ES-I3 (cell line): ENCODE results near the gene LOX.
"Not testable (repeated sequence)": the region's sequence is repeated elsewhere in the genome, so short reads cannot be mapped to it uniquely, and the experiment has no call there.

Source experiments
- H3K36me3 ChIP-seq: 2 replicates; pipeline ENCODE4 v1.6.1; 2013; ENCODE audit warnings: mild to moderate bottlenecking, low read length, control low read depth, moderate library complexity; ENCODE audit not compliant: insufficient read depth
- H3K4me1 ChIP-seq: 2 replicates; pipeline ENCODE4 v1.6.1; 2013; ENCODE audit warnings: mild to moderate bottlenecking, control low read depth, low read length; ENCODE audit not compliant: insufficient read depth
- H3K9ac ChIP-seq: 2 replicates; pipeline ENCODE4 v1.6.1; 2013; ENCODE audit warnings: low read depth, mild to moderate bottlenecking, low read length, moderate library complexity
- H3K9me3 ChIP-seq: 2 replicates; pipeline ENCODE4 v1.6.1; 2013; ENCODE audit warnings: mild to moderate bottlenecking, low read length, moderate library complexity; ENCODE audit not compliant: control insufficient read depth, insufficient read depth

Gene LOX

DNA sequence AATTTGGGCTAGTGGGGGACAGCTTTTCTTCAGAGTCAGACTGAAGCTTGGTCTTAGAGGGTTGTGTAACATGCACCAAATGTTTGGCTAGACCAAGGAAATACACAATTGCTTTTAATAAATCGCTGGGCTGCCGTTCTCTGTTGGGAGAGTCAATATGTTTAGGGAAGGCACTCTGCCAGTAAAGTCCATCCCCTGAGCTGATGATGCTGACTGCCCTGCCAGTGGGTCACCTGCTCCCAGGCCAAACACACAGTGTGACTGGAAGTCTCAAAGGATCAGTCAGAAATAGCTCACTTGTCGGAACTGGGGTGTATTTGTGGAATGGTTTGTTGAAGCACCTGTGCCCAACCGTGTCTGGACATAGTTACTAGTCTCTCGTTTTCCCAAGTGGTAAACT lies 33.4 kb upstream of the LOX start:
- no peaks in the 10 kb centered on the region for H3K36me3 ChIP-seq
- no peaks in the 10 kb centered on the region for H3K4me1 ChIP-seq
- no peak overlapping the region for H3K9ac ChIP-seq
- H3K9me3 ChIP-seq = no peaks in the 10 kb centered on the region

DNA sequence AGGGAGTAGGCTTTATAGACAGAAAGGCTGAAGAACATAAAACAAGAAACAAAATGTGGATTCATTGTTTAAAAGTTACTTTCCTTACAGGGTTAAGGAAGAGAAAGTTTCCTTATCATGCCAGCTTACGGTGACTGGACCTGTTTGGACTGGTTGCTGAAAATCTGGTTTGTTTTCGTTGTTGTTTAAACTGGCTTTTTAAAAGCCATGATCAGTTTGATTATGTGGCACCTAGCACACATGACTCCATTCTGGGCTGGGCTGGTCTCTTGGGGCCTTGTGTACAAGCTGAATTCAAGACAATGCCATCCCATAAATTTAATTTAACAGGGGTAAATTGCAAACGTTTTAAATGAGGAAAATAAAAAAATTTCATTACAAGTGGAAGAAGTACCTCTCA lies 32.9 kb upstream of the LOX start:
- no peaks in the 10 kb centered on the region for H3K36me3 ChIP-seq
- H3K9me3 ChIP-seq = no peaks in the 10 kb centered on the region
- H3K4me1 ChIP-seq = no peaks in the 10 kb centered on the region
- H3K9ac ChIP-seq = no peak overlapping the region

DNA sequence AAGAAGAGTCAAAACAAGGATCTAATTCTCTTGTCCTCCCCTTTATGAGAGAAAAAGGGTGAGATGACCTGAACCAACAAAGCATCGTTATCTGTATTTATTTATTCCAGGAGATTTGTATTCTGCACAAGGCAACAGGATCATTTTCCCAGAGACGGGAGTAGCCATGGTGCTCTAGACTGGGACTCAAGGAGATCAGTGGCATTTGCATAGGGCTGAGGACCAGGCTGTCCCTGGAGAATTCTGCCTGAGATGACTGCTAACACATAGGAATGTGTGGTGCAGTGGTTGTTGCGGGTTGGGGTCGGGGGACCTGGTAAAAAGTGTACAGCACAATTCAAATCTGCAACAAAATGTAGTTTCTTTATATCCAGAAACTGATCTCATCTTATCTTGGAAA lies 29.0 kb upstream of the LOX start:
- H3K4me1 ChIP-seq = no peaks in the 10 kb centered on the region
- no peaks in the 10 kb centered on the region for H3K9me3 ChIP-seq
- H3K9ac ChIP-seq = no peak overlapping the region
- H3K36me3 ChIP-seq = no peaks in the 10 kb centered on the region

DNA sequence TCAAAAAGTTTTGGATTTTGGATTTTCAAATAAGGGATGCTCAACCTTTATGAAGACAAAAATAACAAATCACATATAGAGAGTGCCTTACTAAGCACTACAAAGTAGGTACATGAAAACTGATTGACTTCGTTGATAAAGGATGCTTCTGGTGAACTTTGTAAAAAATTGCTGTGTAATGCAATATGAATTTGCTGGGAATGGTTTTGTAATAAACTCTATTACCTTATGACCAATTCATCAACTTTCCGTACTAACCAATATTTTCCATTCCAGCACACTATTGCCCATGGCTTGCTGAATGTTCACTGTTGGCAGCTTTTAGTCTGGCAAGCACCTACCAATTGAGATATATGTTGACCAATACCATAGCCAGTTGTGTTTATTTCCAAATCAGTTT lies 27.9 kb upstream of the LOX start:
- Histone ChIP-seq H3K9ac (no peak overlapping the region), H3K36me3 (no peaks in the 10 kb centered on the region), H3K4me1 (no peaks in the 10 kb centered on the region; the same call in 1 of the 2 replicates), H3K9me3 (no peaks in the 10 kb centered on the region)

DNA sequence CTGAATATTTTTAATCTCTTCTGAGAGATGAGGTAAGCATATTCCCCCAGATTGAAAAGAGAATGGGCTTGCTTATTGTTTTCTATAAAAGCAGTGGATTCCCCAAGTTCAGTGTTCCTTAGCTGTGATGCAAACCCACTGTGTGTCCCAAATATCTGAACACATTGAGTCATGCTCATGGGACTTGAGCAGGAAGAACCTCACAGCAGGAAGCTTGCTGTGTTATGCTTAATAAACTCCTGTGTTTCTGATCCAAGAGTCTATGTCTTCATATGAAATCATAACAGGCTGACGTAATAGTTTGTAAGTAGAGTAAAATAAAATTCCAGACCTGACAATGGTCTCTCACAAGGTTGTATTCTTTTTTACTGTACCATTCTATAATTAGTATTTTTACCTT lies 24.8 kb upstream of the LOX start:
- H3K36me3 ChIP-seq = no peaks in the 10 kb centered on the region
- no peak overlapping the region for H3K9ac ChIP-seq
- no peaks in the 10 kb centered on the region; the same call in none of the 2 replicates for H3K4me1 ChIP-seq
- H3K9me3 ChIP-seq = no peaks in the 10 kb centered on the region

DNA sequence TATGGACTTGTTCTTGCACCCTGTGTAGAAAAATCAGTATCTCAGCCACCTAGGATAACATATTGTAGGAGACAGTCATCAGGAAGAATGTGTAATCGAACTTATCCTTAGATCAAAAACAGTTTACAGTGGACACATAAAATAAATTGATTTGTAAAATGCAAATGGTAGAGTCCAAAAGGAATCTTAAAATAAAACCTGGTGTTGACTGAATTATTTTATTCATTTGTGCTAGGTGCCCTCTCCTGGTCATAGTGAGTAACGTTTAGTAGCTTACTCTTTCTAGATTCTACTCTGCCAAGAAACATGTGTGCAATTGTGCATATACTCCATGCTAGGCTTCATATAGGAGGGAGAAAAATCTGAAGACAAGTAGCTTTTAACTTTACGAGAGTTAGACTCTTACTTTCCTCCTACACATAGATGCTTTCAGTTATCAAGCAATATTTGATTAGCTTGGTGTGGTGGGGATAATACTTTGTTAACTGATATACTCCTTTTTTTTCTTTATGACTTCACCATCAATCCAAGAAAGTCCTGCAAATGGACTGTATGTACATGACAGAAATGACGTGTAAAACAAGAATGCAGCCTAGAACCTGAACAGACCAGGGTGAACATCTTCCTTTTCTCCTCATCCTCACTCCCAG lies 23.7 kb upstream of the LOX start:
- Histone ChIP-seq H3K36me3 (no peaks in the 10 kb centered on the region), H3K9me3 (no peaks in the 10 kb centered on the region), H3K9ac (no peak overlapping the region), H3K4me1 (no peaks in the 10 kb centered on the region; the same call in none of the 2 replicates)

DNA sequence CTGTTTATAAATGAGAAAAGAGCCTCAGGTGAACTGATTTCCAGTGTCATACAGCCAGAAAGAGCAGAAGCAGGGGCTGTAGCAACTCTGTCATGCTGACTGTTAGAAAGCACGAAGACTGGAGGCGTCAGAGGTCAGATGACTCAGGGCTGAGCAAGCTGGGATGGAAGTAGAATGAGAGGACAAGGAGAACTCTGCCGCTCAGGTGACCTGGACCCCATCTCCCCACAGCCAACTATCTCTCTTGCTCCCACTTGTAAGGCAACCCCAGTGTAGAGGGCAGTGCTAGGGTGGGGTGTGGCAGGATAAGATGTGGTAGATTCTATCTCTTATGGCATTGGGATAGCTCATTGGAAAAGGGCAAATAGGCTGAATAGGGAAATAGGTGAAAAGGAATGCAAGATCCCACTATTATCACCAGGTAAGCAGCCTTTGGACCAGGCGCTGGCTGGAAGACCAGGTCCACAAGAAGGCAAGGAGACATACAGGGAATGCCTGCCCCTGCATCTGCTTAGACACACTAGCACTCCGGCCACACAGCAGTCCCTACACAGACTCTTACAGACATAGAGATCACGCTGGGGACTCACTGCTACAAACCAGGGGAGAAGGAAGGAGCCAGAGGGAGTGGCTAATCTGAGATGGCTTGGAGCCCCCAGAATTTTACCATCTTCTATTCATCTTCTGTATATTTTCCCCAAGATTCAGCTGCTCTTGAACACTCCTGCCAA lies 21.2 kb upstream of the LOX start:
- H3K4me1 ChIP-seq = no peaks in the 10 kb centered on the region; the same call in none of the 2 replicates
- no peaks in the 10 kb centered on the region for H3K36me3 ChIP-seq

DNA sequence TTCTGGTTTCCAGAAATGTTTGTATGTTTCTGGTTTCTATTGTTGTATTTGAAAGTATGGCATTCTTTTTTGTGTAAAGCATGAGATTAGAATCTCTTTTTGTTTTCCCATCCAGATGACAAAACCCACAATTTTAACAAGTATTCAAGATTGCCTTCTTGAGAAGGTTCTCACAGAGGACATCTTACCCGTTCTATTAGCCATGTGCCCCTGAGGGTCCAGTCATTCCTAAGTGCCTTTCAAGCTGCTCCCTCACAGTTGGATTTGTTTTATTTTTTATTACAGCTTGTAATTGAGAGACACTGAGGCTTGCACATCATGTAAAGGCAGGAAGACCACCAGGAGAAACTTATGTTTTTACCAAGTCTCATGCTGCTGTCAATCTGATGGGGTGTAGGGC lies 19.3 kb upstream of the LOX start:
- H3K4me1 ChIP-seq = no peaks in the 10 kb centered on the region; the same call in none of the 2 replicates
- H3K36me3 ChIP-seq = no peaks in the 10 kb centered on the region
- H3K9me3 ChIP-seq = no peaks in the 10 kb centered on the region
- H3K9ac ChIP-seq = no peak overlapping the region

More for the DNA sequence above, 21.2 kb upstream of the LOX start:
- Histone ChIP-seq H3K9me3 (no peaks in the 10 kb centered on the region), H3K9ac (no peak overlapping the region)

DNA sequence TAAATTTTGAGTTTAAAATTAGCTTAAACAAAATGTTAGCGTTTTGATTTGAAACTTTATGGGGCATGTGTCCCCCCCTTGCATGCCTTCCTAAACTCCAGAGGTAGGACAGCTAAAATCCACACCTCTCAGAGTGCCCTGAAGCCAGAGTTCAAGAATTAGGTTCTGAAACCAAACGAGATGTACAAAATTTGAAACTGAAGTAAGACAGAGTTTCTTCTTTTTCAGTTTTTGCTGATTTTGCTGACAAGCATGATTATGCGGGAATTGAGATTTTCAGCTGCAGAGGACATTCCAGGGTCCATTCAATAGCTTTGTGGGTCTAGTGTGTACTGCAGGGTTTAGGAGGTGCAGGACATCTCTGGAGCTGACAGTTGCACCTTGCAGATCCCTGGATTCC lies 17.1 kb upstream of the LOX start:
- Histone ChIP-seq H3K9me3 (no peaks in the 10 kb centered on the region), H3K9ac (no peak overlapping the region), H3K36me3 (no peaks in the 10 kb centered on the region), H3K4me1 (no peaks in the 10 kb centered on the region; the same call in 1 of the 2 replicates)

DNA sequence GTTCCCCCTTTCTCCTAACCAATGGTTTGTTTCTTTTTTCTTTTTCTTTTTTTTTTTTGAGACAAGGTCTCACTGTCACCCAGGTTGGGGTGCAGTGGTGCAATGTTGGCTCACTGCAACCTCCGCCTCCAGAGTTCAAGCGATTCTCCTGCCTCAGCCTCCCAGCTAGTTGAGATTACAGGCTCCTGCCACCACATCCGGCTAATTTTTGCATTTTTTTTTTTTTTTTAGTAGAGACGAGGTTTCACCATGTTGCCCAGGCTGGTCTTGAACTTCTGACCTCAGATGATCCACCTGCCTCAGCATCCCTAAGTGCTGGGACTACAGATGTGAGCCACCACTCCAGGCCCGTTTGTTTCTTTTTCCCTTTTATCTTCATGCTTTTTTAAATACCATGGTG lies 16.2 kb upstream of the LOX start:
- H3K9ac ChIP-seq, H3K9me3 ChIP-seq, H3K36me3 ChIP-seq, H3K4me1 ChIP-seq: not testable (repeated sequence)

DNA sequence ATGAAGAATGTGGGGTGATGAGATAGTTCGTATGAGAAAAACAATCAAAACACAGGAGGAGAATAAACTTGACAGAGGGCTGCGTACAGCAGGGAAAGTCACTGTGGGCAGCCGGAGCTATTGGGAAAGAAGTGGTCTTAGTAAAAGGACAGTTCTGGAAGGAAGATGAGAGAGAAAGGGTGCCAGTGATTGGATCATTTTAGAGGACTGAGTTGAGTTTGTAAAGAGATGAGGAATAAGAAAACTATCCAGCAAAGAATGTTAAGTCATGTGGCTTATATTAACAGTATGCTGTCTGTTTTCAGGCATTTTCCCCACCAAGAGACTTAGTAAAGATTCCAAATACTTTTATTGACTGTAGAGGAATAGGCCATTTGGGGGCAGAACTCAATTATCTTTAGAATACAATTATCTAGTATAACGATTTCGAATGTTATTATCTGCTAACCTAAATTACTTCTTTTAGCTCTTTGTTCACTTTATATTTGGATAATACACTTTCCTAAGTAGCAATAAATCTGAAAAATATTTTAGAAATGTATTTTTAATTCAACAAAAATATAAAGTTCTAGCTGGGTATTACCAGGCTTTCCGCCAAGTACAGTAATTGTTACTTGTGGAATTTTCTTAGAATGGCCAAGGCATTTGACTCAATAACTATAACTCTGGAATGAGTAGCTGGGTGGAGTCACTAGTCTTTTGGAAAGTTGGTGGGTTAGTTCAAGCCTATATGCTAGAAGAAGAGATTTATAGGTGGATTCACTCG lies 15.5 kb upstream of the LOX start:
- Histone ChIP-seq H3K36me3 (no peaks in the 10 kb centered on the region), H3K4me1 (no peaks in the 10 kb centered on the region; the same call in 1 of the 2 replicates), H3K9me3 (no peaks in the 10 kb centered on the region), H3K9ac (no peak overlapping the region)

DNA sequence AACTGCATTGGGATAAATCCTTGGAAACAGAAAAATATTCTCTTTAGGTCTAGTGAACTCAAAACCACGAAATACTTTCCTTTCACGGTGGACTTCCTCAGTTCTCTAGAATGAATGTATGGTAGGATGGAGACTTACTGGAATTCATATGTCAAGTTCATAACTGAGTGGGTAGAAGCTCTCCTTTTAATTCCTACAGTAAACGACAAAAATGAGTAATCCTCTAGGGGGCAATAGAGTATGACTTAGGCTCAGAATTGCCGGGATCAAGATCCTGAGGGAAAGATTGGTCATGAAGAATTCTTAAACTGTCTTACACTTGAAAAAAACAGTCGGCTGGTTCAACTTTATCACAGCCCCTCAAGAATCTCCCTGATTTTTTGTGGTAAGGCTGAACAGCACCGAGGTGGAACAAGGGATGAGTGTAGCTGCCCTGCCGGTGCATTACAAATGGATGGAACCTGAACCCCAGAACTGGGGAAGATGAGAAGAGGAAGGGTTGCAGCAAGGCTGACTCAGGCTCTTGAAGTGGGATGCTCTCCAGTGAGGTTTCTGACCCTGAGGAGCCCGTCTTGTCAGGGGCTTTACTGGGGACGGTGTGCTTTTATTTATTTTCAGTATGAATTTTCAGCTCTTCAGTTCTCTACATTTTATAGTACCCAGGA lies 14.0 kb upstream of the LOX start:
- H3K36me3 ChIP-seq = no peaks in the 10 kb centered on the region
- H3K9me3 ChIP-seq = no peaks in the 10 kb centered on the region
- no peaks in the 10 kb centered on the region; the same call in 1 of the 2 replicates for H3K4me1 ChIP-seq
- no peak overlapping the region for H3K9ac ChIP-seq

DNA sequence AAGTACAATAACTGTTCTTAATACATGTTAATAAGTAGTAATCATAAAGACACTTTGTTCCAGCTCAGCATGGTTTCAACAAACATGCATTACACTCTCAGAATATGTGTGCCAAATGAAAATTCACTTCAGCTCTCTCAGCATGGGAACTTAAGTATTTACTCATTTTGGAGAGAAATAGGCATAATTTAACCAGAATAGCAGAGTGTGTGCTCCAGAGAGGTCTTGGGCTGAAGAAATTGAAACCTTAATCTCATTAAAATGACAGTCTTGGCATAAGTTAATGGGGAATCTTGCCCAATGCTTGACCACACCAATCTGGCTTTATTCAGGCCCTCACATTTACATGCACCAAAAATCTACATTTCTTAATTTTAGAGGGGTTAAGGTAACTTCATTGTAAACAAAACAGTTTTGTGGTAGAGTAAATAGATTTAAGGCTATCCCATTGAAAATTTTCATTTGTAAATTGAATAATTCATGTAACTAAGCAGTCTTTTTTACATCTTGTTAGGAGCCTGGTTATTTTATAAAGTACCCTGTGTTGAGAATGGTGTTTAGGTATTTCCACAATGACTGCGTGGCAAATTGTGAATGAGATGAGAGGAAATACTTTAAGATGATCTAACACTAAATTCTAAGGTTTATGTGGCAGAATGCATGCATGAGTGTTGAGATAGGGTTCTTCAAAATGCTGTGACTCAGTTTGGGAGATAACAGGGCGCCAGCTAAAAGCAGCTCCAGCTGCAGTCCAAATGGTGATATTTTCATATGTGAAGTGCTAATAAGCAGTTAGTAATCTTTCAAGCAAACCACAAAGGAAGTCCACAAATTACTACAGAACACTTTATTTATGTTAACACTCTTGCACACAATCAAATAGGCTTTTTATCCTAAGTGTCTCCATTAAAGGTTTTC lies 11.3 kb upstream of the LOX start:
- H3K9ac ChIP-seq = no peak overlapping the region
- H3K4me1 ChIP-seq = no peaks in the 10 kb centered on the region; the same call in 1 of the 2 replicates
- no peaks in the 10 kb centered on the region for H3K36me3 ChIP-seq
- H3K9me3 ChIP-seq = no peaks in the 10 kb centered on the region
